ENCODE measurements around the gene ADO. TPM values are rescaled to one million over a fixed set of nuclear protein-coding genes. Genes with fewer than 3 reads are reported as not detected.

The ADO gene
- 10.6 and 17.5 TPM in 2 replicates for total RNA-seq

DNA sequence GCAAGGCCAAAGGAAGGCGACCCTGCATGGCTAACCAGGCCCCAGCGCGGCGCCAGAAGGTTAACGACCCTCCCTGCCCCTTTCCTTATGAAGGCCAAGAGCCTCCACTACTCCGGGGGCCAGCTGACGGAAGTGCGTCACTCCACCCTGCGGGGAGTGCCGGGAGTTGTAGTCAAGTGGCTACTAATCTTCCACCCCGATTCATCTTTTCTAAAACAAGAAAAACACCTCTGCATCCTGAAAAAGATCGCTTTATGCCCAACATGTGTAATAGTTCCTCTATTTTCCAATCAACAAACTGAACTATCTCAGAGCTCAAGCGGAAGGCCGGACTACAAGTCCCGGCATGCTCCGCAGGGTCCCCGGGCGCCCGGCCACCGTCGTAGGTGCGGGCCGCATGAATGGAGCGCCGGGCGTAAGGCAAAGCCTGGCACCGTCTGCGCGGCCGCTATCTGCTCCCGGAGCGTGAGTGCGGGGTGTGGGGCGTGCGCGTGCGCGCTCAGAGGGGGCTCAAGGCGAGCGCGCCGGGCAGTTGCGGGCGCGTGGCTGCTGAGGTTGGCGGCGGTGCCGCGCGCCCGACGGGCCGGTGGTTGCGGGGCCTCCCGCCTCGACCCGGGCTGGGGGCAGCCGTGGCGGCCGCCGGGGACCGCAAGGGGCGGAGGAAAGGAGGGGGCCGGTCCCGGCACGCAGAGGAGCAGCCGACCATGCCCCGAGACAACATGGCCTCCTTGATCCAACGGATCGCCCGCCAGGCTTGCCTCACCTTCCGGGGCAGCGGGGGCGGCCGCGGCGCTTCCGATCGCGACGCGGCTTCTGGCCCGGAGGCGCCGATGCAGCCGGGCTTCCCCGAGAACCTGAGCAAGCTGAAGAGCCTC lies at the start of gene ADO:
Gene ADO, plus strand, starts transcription at position 365 of the 875 bp plus-strand sequence. Its CDS starts 340 bp downstream, at position 705.

DNA sequence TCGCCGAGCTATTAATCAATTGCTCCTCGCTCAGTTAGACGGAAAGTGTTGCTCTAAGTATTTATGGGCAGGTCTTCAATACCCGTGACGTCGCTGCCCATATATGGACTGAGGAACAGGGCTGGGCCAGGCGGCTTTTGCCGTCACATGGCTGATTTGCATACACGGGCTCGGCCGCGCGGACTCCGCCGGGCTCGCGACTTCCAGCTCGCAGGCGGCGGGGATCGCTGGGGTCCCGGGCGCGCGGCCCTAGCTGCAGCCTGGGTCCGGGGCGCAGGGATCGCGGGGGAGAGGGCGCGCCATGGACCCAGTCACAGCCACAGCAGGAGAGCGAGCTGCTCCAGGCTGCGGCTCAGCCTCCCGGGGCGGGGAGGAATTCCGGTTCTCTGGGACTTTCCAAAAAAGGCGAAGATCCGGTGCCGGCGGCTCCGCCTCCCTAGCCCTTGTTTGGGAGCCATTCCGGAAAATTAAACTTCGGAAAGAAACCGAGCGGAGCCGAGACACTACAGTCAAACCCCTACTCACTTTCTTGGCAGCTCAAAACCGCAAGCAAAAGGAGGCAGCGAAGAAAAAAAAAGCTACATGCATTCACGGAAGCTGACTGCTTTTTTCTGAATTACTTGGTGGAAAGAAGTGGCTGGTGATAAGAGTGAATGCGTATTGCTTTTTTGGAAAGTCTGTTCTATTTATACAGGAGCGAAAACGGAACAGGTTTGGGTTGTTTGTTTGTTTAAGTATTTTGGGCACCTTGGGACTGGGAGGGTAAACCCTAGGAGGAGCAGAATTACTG lies 12.0 kb downstream of the ADO start, which contains the start of gene EGR2:
Gene EGR2, minus strand, starts transcription at position 36 of the 790 bp plus-strand sequence. CDS start 337 bp downstream, outside the sequence.

Other genes starting within 250 kb of the ADO start
- 0.22 and 0.79 TPM in 2 replicates for gene EGR2, start 11.6 kb downstream of the ADO start, total RNA-seq

Data from placental epithelial cell (primary cell).